ENCODE results near the gene KRTAP21-1.
"Not testable (repeated sequence)": the region's sequence is repeated elsewhere in the genome, so short reads cannot be mapped to it uniquely, and the experiment has no call there.

Gene KRTAP21-1

DNA sequence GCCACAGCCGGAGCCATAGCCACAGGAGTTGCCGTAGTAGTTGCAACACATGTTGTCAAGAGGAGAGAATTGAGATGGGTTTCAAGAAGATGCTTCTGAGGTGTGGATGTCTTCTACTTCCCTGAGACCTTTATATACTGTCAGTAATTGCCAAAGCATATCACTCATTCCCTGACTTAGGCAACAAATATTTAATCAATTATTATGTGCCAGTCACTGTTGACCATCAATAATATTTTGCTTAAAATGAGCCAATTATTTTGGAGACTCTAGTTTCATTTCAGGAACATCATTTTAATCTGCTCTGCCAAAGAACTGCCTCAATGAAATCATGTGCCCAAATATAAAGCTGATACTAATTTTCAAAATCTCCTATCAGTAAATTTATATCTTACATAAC is at the start of gene KRTAP21-1:
Gene KRTAP21-1 (minus strand): TSS at position 101 of the 400 bp plus-strand sequence. CDS start 50 bp downstream, at position 51.
- not testable (repeated sequence) for DNase-seq

DNA sequence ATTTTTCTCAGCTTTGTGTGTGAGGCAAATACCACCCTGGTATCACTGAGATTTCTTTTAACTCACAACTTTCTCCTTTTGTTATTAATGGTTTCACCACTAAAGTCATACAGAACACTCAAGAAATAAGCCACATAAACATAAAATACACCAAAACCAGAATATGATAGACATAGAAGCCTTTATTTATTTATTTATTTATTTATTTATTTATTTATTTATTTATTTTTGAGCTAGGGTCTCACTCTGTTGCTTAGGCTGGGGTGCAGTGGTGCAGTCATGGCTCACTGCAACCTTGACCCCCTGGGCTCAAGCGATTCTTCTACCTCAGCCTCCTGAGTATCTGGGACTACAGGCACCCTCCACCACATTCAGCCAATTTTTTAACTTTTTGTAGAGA is 45.4 kb upstream of the KRTAP21-1 start:
- no peak for DNase-seq

DNA sequence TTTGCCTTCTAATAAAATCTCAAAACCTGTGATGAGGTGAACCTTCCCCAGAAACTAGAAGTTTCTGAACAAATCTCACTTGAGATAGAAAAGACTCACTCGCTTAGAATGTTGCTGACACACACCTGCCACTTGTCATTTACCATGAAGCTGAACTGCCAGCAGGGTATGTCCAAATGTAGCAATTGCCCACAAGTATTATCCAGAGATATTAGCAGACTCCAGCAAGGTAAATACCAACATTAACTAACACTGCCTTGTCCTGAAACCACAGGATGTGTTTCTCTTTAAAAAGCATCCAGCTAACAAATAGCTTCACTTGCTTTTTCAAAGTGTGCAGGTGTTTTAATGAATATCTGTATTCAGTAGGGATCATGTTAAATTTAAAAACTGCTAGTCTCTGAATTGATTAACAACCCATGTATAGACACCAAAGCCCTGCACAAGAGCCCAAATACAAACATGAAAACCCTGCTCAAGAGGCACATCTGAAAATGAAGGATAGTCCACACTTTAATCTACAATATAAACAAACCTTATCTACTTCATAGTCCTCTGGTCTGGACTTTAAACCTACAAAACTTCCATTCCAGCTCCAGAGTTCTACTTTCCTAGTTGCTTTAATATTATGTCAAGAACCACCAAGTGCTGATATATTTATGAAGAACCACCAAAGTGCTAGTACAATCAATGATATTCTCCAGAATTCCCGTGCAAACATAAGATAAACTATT is 38.5 kb upstream of the KRTAP21-1 start:
- no peak for DNase-seq

DNA sequence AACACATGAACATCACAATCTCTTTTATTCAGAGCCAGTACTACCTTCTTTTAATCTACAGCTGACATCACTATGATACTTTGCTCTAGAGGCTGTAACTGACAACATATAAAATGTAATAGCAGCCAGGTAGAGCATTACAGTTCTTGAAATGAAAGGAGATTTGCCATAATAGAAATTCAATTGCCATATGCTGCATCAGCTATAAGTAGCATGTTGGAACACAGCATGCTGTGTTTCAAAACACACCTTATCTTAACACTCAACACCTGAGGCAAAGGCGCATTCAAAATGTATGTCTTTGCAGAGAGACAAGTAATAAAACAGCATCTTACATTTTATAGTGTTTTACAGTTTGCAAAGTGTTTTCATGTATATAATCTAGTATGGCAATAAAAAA is 24.0 kb upstream of the KRTAP21-1 start:
- DNase-seq, result no peak

DNA sequence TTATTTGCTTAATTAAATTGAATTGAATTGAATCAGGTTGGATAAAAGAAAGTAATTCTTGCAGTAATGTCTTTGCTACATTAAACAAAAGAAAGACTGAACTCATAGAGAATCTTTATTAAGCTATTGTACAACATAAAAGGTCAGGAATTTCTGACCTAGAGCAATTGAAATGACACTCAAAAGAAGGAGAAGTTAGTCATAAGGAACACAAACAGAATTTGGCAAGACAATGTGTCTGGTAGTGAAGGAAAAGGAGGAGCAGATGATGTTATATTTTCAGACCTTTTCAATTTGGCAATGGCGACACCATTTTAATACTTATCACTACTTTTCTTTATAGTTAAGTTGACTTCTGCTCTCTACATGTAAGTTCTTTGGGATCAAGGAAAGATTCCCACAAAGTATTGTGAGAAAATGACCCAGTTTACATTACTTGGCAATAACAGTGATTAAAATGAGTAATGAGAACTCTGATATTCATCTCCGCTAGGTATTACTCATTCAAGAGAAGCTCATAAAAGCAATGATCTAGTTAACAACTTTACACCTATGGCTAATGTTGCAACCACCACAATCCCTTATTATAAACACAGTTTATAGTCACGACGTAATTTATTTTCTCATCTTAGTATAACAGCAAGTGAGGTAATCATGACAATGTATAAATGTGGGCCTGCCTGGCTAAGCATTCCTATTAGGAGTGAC is 14.7 kb upstream of the KRTAP21-1 start:
- no peak for DNase-seq

DNA sequence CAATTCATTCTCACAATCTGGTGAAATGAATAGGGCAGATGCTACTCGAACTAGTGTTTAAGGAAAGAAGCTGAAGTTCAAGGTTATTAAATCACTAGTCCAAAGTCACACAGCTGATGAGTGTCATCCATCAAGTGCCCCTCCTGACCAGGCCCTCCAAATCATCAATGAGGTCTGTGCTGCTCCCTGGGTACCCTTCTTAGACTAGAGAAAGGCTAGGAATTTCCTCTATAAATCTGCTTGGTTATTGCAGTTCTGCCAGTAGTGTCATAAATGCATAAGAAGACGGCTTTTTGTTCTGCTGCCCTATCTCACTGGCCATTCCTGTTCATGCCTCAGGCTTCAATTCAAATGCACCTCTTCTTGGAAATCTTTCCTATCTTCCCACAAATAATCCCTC is 5.5 kb upstream of the KRTAP21-1 start:
- no peak for DNase-seq

DNA sequence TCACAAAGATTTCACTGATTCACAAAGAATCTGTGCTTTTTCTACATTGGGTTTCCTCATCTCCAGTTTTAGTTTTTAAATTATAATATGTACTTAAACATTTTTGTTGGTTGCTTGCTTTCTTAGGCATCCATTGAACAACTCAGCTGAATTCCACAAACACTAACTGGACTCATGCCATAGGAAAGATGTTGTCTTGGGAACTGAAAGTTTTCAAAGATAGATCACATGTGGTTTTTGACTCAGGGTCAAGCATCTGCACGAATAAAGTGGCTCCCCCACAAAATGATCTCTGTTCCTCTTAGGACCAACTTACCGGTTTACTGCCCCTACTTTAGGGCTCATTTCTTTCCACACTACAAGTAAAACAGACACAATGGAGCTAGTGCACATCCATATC is 3.1 kb upstream of the KRTAP21-1 start:
- DNase-seq, result no peak

DNA sequence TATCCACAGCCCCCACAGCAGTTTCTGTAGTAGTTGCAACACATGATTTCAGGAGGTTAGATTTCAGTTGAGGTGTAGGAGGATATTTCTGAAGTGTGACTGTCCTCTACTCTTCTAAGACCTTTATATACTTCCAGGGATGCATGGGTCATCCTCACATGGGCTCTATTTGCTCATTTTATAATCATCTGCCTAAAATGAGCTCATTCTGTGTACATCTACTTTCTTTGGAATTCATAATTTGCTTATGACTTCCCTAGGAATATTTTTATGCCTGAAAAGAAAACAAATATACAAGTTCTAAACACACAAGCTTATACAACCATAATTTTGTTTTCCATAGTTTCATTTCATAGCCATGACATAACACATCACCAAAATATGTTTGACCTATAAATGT is 8.1 kb downstream of the KRTAP21-1 start, which contains the start of gene KRTAP21-2:
Gene KRTAP21-2 (minus strand): TSS at position 101 of the 400 bp plus-strand sequence. CDS start 57 bp downstream, at position 44.
- no peak for DNase-seq

DNA sequence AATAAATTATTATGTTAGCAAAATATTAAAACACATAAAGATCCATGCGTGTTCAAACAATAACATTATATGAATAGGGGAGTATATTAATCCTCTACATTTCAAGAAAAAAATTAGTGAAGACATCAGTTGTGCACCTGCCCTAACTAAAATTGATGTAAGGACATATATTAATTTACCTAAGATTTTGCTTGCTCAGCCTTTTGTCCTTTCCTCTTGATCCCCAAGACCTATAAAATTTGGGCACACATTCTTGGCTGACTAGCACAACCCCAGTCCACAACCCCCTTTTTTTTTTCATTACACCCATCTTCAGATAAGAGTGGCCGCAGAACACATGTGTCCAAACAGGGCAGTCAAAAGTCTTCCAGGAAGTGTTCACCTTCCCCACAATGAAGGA is 14.8 kb downstream of the KRTAP21-1 start:
- DNase-seq, result no peak

DNA sequence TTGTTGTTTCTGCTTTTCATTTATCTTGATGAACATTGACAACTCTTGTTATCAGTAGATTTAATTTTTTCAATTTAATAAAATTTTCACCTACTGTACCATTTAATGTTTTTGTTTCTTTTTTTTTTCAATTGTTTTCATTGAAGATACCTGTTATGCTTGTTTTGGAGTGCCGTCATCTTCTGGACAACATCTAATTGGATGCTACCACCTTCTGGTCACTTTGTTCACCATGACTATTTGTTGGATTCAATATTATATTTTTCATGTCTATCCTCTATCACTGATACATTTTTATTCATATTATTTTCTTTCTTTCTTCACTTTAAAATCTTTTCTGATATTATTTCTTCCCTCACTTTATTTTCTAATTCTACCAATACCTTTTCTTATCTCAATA is 22.2 kb downstream of the KRTAP21-1 start:
- no peak for DNase-seq

DNA sequence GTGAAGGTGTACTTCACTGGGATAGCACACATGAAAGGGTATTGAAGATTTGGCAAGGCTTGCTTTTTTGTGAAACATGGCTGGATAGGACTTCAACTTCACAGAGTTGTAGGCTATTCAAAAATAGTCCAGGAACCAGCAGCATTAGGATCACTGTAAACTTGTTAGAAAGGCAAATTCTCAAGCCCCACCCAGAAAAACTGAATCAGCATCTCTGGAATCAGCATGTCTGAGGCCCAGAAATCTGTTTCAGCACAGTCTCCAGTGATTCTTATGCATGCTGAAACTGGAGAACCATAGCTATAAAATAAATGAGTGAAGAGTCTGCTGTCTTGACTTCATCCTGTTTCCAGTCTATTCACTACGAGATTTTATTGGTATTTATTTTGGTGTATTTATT is 28.5 kb downstream of the KRTAP21-1 start:
- no peak for DNase-seq

DNA sequence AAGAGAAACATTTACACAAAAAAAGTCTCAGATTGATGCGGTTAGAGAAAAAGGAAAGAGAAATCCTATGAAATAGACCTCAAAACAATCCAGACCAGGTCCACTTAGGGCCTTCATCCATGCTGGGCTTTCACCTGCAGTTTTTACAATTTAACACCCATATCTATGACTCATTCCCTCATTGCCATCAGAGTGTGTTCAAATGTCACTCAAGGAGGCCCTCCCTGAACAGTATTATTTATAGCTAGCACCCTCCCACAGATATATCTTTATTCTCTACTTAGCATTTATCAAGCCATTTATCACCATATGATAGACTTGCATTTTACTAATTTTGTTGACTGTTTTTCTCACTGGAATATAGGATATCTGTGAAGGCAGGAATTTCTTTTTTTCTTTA is 35.8 kb downstream of the KRTAP21-1 start:
- no peak for DNase-seq

DNA sequence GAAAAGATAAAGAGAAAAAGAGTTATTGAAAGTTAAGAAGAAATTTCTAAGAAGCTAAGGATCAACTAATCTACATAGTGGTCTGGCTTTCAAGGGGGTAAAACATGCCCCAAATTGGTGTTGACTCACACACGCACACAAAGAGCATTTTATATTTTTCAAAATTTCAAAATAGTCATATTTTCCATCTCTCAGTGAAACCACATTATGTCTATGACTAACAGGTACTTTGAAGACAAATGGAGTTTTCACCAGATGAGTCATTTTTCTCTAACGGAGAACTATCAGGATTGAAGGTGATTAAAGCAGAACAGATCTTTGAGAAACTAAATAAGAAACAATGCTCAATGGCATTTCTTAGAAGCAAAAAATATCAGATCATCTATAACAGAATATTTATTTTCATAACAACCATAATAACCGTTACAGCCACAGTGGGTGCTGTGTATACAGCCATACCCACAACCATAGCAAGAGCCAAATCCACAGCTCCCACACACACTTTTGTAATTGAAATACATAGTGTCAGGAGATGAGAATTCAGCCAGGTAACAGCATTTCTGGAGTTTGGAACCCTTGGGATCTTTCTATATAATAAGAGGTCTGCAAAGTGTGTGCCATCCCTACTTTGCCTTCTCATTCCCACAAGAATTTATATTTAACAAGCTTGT is 36.9 kb downstream of the KRTAP21-1 start, which contains the start of gene KRTAP21-3:
Gene KRTAP21-3 (minus strand): TSS at position 539 of the 671 bp plus-strand sequence. CDS start 18 bp downstream, at position 521.
- no peak for DNase-seq

DNA sequence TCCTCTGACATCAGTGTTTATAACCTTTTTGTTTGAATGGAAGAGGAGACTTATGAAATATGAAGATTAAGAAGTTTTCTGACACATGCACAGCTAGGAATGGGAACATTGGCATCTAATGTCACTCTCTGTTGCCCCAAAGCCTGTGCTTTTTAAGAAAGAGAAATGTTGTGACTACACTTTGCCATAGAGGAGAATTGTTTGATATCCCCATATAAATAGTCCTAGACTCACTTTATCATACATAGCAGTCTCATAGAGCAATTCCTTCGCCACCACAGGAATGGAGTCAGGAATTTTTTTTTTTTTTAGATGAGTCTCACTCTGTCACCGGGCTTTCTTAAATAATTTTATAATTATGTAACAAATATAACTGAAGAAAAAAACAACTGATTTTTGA is 38.1 kb downstream of the KRTAP21-1 start:
- no peak for DNase-seq

DNA sequence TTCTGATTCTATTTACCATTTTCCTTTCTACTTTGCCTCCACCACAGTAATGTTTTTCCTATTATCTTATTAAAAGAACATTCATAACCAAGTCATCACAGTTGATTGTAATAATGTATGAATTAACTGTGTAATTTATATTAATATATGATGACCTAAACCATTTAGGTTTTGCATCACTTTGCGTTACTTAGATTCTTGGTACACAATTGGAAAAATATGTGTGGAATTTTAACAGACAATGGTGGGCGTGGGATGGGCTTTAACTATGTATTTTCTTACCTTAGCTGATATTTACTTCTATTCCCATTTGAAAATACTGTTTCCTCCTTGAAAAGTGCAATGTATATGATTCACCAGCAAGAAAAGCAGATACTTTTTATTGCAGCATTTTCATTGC is 40.3 kb downstream of the KRTAP21-1 start:
- no peak for DNase-seq

DNA sequence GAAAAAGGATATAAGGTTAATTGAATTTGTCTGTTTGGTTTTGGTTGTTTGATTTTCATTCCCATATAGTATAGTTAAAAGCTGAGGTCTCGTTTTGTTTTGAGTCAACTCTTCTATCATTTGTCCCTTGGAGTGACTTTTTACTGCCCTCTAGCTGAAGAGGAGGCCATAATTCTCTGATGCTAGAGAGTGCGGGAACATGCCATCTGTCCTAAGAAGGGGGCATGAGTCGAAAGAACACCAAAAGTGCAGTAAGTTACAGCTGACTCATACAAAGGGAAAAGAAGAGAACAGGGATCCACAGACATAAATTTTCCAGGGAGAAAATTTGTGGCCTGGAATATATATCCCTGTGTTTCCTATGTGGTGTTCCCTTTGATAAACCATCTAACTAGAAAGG is 40.8 kb downstream of the KRTAP21-1 start:
- no peak for DNase-seq

DNA sequence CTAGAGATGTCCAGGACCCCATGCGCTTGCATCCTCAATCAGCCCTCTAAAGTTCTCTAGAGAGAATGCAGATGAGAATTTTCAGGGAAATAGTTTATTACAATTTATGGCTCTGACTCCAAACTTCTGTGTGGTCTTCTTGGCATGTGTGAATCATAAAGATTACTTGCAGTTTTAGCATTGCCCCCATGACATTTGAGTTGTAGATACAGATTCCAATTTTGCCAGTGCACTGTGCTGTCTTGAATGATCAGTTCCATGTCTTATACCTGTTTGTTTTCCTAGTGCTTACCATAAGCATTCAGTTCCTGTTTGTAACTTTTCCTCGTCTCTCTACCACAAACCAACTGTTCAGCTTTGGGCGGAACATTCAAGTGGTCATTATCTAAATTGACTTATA is 41.5 kb downstream of the KRTAP21-1 start:
- DNase-seq, result no peak

DNA sequence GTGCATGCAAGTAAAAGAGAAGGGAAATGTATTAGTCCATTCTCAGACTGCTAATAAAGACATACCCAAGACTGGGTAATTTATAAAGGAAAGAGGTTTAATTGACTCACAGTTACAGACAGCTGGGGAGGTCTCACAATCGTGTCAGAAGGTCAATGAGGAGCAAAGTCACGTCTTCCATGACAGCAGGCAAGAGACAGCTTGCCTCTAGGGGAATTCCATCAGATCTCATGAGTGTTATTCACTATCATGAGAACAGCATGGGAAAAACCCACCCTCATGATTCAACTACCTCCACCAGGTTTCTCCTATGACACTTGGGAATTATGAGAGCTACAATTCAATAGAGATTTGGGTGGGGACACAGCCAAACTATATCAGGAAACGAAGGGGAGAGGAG is 44.7 kb downstream of the KRTAP21-1 start:
- no peak for DNase-seq

DNA sequence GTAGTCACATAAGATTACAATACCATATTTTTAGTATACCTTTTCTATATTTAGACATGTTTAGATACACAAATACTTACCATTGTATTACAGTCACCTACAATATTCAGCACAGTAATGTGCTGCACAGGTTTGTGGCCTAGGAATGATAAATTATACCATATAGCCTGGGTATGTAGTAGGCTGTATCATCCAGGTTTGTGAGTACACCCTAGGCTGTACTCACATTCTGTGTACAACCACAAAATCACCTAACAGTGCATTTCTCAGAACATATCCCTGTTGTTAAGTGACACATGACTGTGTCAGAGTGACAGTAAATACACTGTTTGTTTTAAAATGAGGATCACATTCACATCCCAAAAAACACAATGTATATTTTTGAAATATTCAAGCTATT is 47.8 kb downstream of the KRTAP21-1 start:
- DNase-seq, result no peak
